Measurements from ENCODE around the gene AHRR.

Gene AHRR

GRCh38 chr5:431001-431710 lies 109.6 kb downstream of the AHRR start:
- DNase-seq: peak; percentile 67

DNA sequence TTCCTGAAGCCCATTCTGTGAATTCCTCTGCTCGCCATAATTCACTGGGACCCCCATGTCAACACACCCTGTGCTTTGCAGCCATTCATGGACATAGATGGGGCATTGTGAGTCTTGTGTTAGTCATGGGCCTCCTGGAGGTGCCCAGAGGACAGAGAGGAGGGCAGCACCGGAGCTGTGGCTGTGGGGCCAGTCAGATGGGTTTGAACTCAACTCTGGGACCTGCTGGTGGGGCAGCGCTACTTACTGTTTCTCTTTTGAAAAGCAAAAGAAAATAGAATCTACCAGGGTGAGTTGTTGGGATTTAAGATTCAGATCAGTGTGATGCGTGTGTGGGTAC lies 110.2 kb downstream of the AHRR start:
- no peak for DNase-seq

- DNase-seq: no peak
Measured at GRCh38 chr5:432201-432927, 110.8 kb downstream of the AHRR start.

DNA sequence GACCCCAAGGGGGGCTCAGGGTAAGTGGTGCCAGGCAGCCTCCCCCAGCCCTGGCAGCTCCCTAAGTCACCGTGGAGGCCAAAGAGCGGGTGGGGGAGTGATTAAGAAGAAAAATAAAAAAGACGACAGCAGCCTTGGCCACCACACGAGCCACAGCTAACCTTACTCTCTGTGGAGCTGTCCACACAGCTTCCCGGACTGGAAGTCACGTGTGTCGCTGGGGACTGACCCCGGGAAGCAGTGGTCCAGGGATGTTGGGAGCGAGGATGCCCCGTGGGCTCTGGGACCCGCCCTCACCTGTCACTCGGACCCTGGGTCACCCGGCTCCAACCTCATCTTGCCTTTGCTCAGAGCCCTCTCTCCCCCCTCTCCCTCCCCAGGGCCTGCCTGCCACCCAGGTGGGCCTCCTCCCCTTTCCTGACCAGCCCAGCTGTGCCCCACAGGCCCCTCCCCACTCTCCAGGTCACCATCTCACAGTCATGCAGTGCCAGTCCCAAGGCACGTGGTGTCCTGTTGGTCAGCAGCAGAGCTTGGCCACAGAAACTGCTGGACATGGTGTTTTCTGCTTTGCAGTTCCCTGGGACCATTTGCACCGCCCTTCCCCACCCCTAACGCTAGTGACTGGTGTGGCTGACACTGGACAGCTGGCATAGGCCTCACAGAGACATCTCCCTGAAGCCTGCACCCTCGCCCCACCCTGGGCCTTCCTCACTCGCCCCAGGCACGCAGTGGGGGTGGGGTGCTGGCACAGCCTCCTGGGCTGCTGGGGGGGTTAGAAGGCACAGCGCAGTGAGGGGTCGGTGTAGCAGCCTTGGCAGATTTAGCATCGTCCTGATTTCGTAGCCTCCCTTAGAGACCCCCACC lies 111.6 kb downstream of the AHRR start:
- DNase-seq: no peak

- no peak for DNase-seq
Measured at GRCh38 chr5:433836-434235, 112.3 kb downstream of the AHRR start.

- no peak for DNase-seq
Measured at GRCh38 chr5:434443-435146, 113.1 kb downstream of the AHRR start.

DNA sequence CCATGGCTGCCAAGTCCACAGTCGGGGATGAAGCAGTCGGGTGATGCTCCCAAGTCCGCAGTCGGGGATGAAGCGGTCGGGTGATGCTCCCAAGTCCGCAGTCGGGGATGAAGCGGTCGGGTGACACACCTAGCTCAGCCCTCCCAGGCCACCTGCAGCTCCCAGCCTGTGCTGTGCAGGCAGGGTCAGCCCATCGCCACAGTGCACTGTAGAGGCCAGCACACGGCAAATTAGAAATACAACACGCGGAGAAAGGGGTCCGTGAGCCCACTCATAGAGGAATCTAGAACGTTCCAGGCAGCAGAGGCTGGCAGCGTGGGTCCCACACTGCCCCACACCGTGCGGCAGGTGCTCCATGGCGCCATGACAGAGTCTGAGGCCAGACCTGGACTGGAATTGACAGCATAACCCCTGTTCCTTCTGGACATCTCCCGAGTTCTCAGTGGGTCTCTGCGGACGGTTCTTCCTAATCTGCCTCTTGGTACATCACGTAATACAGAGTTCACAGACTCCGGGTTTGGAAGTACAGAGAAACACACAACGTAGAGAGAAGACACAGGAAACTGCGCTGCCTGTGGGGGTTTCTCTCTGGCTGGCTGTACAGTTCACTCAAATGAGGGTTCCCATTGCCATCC lies 113.8 kb downstream of the AHRR start:
- DNase-seq: no peak

DNA sequence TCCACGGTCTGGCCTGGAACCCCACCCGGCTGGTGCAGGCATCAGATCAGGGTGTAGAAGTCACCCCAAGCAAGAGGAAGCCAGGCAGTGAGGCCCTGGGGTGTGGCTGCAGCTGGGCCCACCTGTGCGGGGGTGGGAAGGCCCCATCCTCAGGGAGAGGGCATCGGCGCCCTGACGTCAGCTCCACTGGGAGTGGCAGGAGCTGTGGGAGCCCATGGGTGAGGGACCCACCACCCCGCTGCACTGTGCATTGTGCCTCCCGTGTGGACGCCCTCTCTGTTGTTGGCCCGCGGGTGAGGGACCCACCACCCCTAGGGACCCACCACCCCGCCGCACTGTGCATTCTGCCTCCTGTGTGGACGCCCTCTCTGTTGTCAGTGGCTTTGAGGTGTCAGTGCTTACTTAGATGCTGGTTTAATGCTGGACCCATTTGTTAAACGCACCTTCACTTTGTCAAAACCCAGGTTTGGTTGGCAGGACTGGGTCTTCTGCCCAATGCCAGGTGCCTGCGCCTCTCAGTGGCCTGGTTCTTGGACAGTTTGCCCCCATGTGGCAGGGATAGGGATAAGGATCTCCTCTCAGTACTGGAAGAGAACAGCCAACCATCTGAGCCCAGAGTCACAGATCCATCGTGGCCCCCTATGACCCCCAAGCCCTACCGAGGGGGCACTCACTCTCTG lies 114.6 kb downstream of the AHRR start:
- DNase-seq: peak; percentile 53

- DNase-seq: no peak
Measured at GRCh38 chr5:436641-436975, 115.1 kb downstream of the AHRR start.

- DNase-seq: no peak
Measured at GRCh38 chr5:437281-437771, 115.8 kb downstream of the AHRR start.

DNA sequence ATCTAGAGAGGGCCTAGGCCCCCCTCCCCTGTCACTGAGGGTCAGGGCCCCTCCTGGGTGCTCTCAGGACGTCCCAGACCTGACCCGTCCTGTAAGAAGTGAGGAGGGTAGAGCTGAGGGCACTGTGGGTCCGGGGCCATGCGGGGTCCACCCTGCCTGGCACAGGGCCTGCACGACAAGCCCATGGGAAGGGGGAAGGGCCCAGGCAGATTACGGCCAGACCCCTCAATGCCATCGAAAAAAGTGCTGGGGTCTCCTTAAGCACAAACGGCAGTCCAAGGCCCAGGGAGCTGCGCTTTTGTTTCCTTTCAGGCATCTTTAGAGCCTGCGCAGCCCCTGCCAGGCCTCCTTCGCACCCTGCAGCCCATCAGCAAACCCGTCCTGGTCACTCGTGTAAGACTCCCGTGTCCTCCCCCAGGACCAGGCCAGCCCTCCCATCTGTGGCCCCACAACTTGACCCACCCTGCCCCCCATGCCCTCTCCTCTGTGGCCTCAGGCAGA lies 117.0 kb downstream of the AHRR start:
- no peak for DNase-seq

DNA sequence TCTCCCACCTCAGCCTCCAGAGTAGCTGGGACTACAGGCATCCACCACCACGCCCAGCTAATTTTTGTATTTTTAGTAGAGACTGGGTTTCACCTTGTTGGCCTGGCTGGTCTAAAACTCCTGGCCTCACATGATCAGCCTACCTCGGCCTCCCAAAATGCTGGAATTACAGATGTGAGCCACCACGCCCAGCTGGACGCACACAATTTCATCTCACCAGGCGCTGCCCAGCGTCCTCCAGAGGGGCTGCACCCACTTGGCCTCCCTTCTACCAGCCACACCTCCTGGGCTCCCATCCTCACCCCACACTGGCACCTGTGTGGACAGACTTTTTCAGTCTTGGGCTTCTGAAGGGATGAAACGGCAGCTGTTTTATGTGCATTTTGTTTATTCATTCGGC lies 117.7 kb downstream of the AHRR start:
- no peak for DNase-seq

DNA sequence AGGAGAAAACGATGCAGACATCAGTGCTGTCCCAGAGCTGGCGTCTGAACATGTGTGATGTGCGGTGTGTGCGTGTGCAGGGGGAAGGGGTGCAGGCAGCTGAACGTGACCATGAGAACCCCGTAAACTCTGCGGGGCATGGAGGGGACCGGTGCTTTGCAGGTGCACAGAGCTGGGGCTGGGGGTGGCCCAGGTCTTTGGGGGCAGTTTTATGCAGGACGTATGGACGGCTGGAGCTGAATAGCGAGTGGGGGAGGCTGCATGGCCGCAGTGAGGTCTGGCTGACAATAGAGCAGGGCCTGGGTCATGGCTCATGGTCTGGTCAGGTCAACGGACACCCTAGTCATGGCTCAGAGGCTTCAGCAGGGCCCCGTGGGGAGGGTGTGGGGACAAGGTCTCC lies 118.1 kb downstream of the AHRR start:
- no peak for DNase-seq

DNA sequence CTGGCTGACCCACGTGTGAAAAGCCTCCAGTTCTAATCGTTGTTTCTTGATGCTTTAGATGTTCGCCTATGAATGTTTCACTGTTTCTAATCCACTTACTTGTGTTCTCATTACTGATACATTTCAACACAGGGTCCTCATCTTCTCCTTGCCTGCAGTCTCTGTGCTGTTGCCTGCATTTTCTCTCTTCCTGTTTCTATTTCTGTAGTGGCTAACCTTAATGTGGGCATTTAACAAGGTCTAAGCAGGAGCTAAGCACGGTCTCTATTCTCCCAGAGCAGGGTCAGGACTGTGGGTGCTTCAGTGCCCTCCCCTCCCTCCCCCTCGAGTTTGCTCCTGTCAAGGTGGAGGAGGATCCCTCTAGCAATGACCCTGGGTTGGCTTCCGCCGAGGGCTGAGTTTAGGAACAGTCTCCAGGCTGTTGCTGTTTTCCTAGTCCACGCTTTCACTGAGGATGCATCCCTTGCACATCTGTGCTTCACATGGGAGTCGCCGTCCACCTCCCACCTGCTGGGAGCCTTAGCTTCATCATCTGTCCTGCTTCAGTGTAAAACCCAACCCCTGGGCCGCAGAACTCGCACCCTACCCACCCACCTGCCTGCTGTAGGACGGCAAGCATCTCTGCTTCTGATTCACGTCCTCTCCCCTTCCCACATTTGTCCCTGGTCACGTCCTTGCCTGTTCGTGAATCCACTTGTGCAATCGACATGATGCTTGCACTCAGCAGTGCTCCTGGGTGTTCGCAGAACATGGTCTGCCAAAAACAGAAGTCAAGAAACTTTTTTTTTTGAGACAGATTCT lies 119.1 kb downstream of the AHRR start:
- no peak for DNase-seq

GRCh38 chr5:441996-442334 lies 120.5 kb downstream of the AHRR start:
- DNase-seq: no peak

- peak; percentile 85 for DNase-seq
Measured at GRCh38 chr5:442335-443238, 121.1 kb downstream of the AHRR start, which contains the start of gene EXOC3. Gene EXOC3 (plus strand): TSS chr5:443176. CDS start chr5:446206, 3,030 bp downstream.

DNA sequence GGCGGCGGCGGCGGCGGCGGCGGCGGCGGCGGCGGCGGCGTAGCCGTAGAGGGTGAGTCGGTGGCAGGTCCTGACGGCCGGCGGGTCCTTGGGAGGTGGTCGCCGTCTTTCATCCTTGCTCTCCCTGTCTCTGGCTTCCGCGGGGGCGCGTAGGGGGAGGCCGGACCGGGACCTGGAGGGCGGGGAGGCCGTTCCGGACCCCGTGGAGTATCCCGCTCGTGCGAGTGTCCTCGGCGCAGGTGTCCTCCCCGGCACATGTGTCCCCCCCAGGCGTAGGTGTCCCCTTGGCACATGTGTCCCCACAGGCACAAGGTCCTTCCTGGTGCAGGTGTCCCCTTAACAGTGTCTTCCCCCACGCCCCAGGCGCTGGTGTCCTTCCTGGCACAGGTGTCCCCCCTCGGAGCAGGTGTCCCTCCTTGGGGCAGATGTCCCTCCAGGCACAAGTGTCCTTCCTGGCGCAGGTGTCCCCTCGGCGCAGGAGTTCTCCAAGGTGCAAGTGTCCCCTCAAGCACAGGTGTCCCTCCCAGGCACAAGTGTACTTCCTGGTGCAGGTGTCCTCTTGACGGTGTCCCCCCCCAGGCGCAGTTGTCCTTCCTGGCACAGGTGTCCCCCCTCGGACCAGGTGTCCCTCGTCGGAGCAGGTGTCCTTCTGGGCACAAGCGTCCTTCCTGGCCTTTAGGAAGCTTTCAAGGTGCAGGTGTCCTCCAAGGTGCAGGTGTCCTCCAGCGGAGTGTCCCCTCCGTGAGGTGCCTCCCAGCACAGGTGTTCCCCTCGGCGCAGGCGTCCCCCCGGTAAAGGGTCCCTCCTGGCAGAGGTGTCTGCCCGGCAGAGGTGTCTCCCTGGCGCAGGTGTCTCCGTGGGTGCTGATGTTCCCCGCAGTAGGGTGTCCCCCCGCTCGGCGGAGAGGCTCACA lies 122.0 kb downstream of the AHRR start:
- peak; percentile 61 for DNase-seq

GRCh38 chr5:444226-444625 lies 122.7 kb downstream of the AHRR start:
- no peak for DNase-seq

GRCh38 chr5:445591-445990 lies 124.1 kb downstream of the AHRR start:
- DNase-seq: no peak

All from NCI-H510A (cell line).